ENCODE measurements around the gene BNC1.

DNA sequence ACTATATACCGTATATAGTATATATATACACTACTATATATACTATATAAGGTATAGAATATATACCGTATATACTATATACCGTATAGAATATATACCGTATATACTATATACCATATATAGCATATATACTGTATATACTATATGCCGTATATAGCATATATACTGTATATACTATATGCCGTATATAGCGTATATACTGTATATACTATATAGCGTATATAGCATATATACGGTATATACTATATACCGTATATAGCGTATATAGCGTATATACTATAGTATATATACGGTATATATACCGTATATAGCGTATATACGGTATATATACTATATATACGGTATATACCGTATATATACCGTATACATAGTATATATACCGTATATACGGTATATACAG lies 54.2 kb downstream of the BNC1 start:
- TF ChIP-seq, protein P1, sequence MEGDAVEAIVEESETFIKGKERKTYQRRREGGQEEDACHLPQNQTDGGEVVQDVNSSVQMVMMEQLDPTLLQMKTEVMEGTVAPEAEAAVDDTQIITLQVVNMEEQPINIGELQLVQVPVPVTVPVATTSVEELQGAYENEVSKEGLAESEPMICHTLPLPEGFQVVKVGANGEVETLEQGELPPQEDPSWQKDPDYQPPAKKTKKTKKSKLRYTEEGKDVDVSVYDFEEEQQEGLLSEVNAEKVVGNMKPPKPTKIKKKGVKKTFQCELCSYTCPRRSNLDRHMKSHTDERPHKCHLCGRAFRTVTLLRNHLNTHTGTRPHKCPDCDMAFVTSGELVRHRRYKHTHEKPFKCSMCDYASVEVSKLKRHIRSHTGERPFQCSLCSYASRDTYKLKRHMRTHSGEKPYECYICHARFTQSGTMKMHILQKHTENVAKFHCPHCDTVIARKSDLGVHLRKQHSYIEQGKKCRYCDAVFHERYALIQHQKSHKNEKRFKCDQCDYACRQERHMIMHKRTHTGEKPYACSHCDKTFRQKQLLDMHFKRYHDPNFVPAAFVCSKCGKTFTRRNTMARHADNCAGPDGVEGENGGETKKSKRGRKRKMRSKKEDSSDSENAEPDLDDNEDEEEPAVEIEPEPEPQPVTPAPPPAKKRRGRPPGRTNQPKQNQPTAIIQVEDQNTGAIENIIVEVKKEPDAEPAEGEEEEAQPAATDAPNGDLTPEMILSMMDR (IDR thresholded peaks at IDR 0.05), result no peak
- no peak for TF ChIP-seq POLR2A (IDR thresholded peaks at IDR 0.05)

Measured in heart left ventricle (tissue), 13 donors.